Fibroblast of skin of back (primary cell): Measurements from ENCODE around the gene MYL1.

ENCODE experiments used
- DNase-seq: peaks from one replicate; pipeline ENCODE4 v3.0.0-alpha.2; 2013

MYL1 gene

DNA sequence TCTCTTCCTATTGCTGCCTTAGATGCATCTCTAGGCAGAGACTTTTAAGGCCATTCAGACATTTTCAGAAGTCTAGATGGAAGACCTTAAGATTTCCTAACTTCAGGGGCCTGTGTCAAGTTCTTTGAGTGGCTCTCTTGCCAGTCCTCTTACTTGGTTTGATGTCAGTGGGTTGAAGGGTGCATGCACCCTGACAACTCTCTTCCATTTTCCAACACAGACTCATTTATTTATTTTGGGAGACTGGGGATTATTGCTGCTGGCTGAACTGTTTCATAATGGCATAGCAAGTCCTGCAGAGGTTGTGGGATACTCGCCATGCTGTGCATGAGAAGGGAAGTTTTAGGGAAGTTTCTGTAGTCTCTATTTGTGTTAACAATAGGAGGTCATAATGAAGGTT is 50.7 kb downstream of the MYL1 start:
- no peak for DNase-seq

DNA sequence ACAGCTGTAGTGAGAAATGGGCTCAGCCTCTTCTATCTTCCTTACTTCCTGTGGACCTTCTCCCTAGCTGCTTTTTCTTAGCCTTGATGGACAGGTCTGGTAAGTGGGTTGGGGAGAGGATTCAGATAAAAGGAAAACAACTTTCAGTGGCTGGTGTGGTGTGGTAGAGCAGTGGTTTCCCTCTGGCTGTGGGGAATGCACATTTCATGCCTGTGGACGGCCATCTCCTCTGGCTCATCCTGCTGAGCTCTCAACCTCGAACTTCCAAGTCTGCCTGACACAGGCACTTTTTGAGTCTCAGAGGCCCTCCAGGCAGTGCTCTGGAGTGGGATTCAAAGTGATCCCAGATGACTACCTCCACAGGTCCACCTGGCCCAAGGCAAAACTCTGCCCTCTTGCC is 51.1 kb downstream of the MYL1 start:
- no peak for DNase-seq

DNA sequence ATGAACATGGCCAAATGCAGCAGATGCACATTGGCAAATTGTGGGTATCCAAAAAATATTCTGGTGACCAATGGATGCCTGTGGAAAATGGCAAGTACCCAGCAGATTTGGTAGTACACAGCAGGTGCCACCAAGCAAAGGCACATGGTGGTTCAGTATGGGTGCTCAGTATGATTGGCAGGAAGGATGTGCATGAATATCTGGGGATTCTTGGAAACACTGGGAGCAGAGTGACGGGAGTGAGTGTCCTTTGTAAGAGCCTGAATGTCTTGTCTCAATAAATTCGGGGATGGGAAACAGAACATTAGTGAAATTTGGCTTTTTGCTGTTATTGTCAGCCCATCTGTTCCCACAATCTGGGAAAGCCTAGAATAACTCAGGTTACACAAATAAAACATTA is 52.9 kb downstream of the MYL1 start:
- DNase-seq: no peak

DNA sequence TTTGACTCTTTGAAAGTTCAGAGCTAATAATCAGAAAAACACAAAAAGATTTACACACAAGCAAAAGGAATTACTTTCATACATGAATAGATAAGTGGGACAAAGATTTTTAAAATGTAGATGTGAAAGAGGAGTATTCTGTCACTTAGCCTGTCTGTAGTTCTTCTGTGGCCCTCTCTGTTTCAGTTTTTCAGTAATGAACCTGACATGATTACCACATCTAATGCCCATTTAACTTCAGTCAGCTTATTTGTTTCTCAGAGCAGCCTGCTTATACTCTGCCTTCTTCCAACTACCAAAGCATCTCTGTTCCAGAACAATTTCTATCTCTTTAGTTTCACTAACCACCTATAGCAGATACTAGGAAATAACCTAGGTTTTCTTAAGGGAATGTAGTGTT is 55.3 kb downstream of the MYL1 start:
- no peak for DNase-seq

DNA sequence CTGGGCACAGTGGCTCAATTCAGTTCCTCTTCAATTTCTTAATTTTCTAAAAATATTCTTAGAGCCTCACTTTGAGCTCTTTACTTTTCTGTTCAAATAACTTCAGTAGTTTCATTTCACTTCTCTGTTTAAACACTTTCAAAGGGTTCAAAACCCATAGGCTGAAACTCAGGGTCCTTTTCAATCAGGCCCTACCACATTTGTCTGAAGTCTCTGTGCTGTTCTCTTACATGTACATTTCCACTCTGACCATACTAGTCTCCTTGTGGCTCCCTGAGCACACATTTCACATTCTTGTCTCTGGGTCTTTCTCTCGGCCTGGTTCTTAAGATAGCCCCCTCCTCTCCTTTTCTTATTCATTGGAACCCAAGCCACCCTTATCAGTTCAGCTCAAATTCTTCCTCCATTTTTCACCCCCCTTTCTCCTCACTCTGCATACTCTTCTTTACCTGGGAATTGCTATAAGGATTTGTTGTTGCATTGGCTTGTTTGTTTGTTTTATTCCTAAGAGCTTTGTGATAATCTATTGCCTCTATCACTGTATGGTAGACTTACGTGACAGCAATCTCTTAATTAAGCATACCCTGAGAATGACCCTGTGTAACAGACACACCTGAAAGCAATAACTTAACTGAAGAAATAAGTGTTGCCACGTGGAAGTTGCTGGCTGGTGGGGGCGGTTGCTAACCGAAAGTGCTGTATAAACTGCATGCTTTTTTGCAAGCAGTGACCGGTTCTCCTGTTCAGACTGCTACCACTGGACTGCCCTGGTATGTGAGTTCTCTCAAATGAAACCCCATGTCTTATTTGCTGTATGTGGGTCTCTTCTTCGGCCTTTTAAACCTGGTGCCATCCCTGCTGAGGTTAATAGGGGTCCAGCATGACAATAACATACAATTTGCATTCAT is 62.0 kb downstream of the MYL1 start:
- DNase-seq: no peak

DNA sequence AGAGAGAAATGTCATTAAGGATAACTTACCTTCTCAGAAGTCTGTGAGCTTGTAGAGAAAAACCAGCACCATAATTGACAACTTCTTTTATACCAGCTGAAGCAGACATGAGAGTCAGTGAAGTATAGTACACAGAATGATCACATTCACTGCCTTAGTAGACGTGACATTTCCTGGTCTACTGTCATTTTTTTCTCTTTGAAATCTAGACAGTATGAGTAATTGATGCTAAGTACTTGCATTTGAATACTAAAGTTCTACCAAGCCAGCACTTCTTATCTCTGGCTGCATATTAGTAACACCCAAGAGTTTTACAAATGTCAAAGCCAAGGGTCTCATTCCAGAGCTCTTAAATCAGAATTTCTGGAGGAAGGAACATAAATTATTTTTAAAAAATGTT is 64.4 kb downstream of the MYL1 start:
- no peak for DNase-seq
